GM20000 (cell line): ENCODE data around the gene KHDC4.

ENCODE experiments used
- DNase-seq: peaks from one replicate; pipeline ENCODE4 v3.0.0; 2012; ENCODE audit warnings: low spot score
- TF ChIP-seq, protein P1 (sequence below): IDR thresholded peaks from 2 replicates; pipeline ENCODE4 v1.5.1; 2012; ENCODE audit warnings: mild to moderate bottlenecking, control low read depth; ENCODE audit errors: extremely low read depth, missing control alignments

KHDC4 gene

GRCh38 chr1:155920717-155921116 lies 13.5 kb downstream of the KHDC4 start:
- DNase-seq, result no peak
- TF ChIP-seq, protein P1, sequence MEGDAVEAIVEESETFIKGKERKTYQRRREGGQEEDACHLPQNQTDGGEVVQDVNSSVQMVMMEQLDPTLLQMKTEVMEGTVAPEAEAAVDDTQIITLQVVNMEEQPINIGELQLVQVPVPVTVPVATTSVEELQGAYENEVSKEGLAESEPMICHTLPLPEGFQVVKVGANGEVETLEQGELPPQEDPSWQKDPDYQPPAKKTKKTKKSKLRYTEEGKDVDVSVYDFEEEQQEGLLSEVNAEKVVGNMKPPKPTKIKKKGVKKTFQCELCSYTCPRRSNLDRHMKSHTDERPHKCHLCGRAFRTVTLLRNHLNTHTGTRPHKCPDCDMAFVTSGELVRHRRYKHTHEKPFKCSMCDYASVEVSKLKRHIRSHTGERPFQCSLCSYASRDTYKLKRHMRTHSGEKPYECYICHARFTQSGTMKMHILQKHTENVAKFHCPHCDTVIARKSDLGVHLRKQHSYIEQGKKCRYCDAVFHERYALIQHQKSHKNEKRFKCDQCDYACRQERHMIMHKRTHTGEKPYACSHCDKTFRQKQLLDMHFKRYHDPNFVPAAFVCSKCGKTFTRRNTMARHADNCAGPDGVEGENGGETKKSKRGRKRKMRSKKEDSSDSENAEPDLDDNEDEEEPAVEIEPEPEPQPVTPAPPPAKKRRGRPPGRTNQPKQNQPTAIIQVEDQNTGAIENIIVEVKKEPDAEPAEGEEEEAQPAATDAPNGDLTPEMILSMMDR, result no peak

DNA sequence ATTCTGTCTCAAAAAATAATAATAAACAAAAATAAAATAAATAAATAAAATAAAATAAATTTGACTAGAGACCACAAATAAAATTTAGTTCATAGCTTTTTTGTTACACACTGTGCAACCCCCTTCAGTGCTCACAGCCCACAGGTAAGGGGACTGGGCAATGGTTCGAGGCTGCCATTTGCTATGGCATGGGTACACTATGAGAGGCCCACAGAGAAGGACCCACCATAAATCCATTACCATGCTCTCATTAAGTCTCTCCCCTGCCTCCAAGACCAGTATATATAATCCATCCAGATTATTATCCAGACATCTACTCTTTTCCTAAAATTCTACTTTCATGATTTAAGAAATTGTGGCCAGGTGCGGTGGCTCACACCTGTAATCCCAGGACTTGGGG lies 14.4 kb downstream of the KHDC4 start:
- TF ChIP-seq, protein P1, result no peak
- no peak for DNase-seq

DNA sequence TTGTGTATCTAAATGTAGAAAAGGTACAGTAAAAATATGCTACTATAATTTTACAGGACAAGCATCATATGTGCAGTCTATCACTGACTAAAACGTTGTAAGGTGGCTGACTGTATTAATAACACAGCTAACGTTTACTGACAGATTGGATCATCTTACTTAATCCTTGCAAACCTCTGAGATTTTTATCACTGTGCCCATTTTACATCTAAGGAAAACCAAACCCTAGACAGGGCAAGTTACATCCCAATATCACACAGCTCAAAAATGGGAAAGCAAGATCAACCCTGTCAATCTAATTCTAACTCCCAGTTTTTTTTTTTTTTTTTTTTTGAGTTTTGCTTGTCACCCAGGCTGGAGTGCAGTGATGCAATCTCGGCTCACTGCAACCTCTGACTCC lies 15.6 kb downstream of the KHDC4 start:
- TF ChIP-seq, protein P1, result no peak
- no peak for DNase-seq

- TF ChIP-seq, protein P1, result no peak
- DNase-seq, result no peak
These were observed 20.1 kb downstream of the KHDC4 start for GRCh38 chr1:155913969-155914757.

DNA sequence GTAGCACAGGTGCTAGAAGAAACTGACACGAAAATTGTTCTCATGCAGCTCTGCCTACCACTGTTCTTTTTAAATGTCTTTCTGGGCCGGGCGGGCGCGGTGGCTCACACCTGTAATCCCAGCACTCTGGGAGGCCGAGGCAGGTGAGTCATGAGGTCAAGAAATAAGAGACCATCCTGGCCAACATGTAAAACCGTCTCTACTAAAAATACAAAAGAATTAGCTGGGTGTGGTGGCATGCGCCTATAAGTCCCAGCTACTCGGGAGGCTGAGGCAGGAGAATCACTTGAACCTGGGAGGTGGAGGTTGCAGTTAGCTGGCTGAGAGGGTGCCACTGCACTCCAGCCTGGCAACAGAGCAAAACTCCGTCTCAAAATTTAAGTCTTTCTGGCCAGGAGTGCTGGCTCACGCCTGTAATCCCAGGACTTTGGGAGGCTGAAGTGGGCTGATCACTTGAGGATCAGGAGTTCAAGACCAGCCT lies 22.1 kb downstream of the KHDC4 start:
- no peak for DNase-seq
- TF ChIP-seq, protein P1, result no peak

- TF ChIP-seq, protein P1, result no peak
- peak; percentile 88 for DNase-seq
These were observed 22.8 kb downstream of the KHDC4 start, which contains the start of gene RIT1 for GRCh38 chr1:155911156-155912055. RIT1 (minus strand) TSS chr1:155911349; CDS start chr1:155910761, 588 bp downstream.
